ENCODE results near the gene INSYN1.

- TF ChIP-seq POLR2AphosphoS5 (IDR thresholded peaks at IDR 0.05) (no peak), CTCF (IDR thresholded peaks at IDR 0.05) (no peak)
Observed at GRCh38 chr15:73708691-73709090, 44.5 kb downstream of the INSYN1 start.
